HG02870 (cell line): ENCODE results near the gene PILRB.
"Not testable (repeated sequence)": the region's sequence is repeated elsewhere in the genome, so short reads cannot be mapped to it uniquely, and the experiment has no call there.

Source experiments
- ATAC-seq: cut with Tn5 transposase; IDR thresholded peaks from one replicate; pipeline ENCODE4 v1.9.1; 2021; ENCODE audit warnings: mild to moderate bottlenecking, moderate library complexity; ENCODE audit not compliant: unreplicated experiment

PILRB gene

GRCh38 chr7:100353685-100354330 is 4.1 kb upstream of the PILRB start:
- ATAC-seq, result no peak

- ATAC-seq, result no peak
These were observed 1.4 kb upstream of the PILRB start for GRCh38 chr7:100356416-100357068.

GRCh38 chr7:100357131-100357561 is 771 bp upstream of the PILRB start:
- ATAC-seq, result no peak

- ATAC-seq, result no peak
These were observed 918 bp downstream of the PILRB start for GRCh38 chr7:100358857-100359212.

- no peak for ATAC-seq
These were observed 2.4 kb downstream of the PILRB start for GRCh38 chr7:100360135-100360854.

GRCh38 chr7:100363098-100363497 is 5.2 kb downstream of the PILRB start:
- ATAC-seq, result no peak

GRCh38 chr7:100363797-100364196 is 5.9 kb downstream of the PILRB start:
- ATAC-seq, result not testable (repeated sequence)

- no peak for ATAC-seq
These were observed 6.6 kb downstream of the PILRB start for GRCh38 chr7:100364480-100364879.

GRCh38 chr7:100365998-100366367 is 8.1 kb downstream of the PILRB start:
- ATAC-seq, result not testable (repeated sequence)

GRCh38 chr7:100366411-100367250 is 8.7 kb downstream of the PILRB start:
- no peak for ATAC-seq

GRCh38 chr7:100367251-100367620 is 9.3 kb downstream of the PILRB start:
- ATAC-seq, result no peak

- ATAC-seq, result no peak
These were observed 10.0 kb downstream of the PILRB start for GRCh38 chr7:100367676-100368613.

- ATAC-seq, result peak; percentile 60
These were observed 11.2 kb downstream of the PILRB start for GRCh38 chr7:100369105-100369504.

- ATAC-seq, result no peak
These were observed 12.4 kb downstream of the PILRB start for GRCh38 chr7:100370303-100370702.

- ATAC-seq, result no peak
These were observed 12.8 kb downstream of the PILRB start for GRCh38 chr7:100370746-100371145.

- ATAC-seq, result no peak
These were observed 13.7 kb downstream of the PILRB start for GRCh38 chr7:100371561-100372171.

- no peak for ATAC-seq
These were observed 14.3 kb downstream of the PILRB start for GRCh38 chr7:100372256-100372655.

GRCh38 chr7:100372694-100373093 is 14.8 kb downstream of the PILRB start:
- ATAC-seq, result no peak

- ATAC-seq, result no peak
These were observed 15.4 kb downstream of the PILRB start, which contains the start of gene PILRA for GRCh38 chr7:100373261-100373831. PILRA (plus strand) TSS chr7:100373487; CDS start chr7:100373657, 170 bp downstream.
